Liver (tissue), 3 donors: ENCODE data around the gene IRX6.

Source experiments
- CTCF ChIP-seq: fragments of 150-350 bp; IDR thresholded peaks from 2 replicates; pipeline ENCODE4 v1.5.1; 2017; ENCODE audit warnings: improper control_type of control experiment, low read depth, low read length; ENCODE audit not compliant: missing input control
- JUND ChIP-seq, 2 donors: IDR thresholded peaks; 2 replicates each; pipeline ENCODE4 v1.6.1; 2016; ENCODE audit warnings: antibody characterized with exemption in 2 of 2
- MAX ChIP-seq: IDR thresholded peaks from 2 replicates; pipeline ENCODE4 v1.6.1; 2016; ENCODE audit warnings: antibody characterized with exemption
- RAD21 ChIP-seq, 2 donors: IDR thresholded peaks; 2 replicates each; pipeline ENCODE4 v1.6.1; 2016; ENCODE audit warnings: antibody characterized with exemption in 2 of 2, mild to moderate bottlenecking in 2 of 2
- REST ChIP-seq: IDR thresholded peaks from 2 replicates; pipeline ENCODE4 v1.6.1; 2016; ENCODE audit warnings: antibody characterized with exemption, mild to moderate bottlenecking
- TAF1 ChIP-seq: conservative IDR thresholded peaks from 2 replicates; pipeline ENCODE4 v1.6.1; 2016; ENCODE audit warnings: antibody characterized with exemption, mild to moderate bottlenecking
- YY1 ChIP-seq: IDR thresholded peaks from 2 replicates; pipeline ENCODE4 v1.6.1; 2016; ENCODE audit warnings: antibody characterized with exemption, mild to moderate bottlenecking
- donor health status: healthy.
- donor health status: healthy.

GRCh38 chr16:55297062-55297909 is 26.7 kb upstream of the IRX6 start:
- no peak for TF ChIP-seq CTCF
- TF ChIP-seq YY1: no peak
- TF ChIP-seq RAD21 (IDR thresholded peaks at IDR 0.05): no peak
- TF ChIP-seq MAX: no peak
- TF ChIP-seq TAF1: no peak
- no peak for TF ChIP-seq JUND (IDR thresholded peaks at IDR 0.05)
- TF ChIP-seq REST: no peak
